Activated T-cell treated with anti-CD3 and anti-CD28 coated beads, Interleukin-2, amount 50 U/mL, for 4 hours (primary cell): Measurements from ENCODE around the gene REC114. TPM values are rescaled to one million over a fixed set of nuclear protein-coding genes. Genes with fewer than 3 reads are reported as not detected.

Source experiments
- ATAC-seq, 2 donors: fragments of 200-7000 bp; cut with Tn5 transposase; one replicate each; pipeline ENCODE4 v1.10.0; 2021
- DNase-seq: peaks from one replicate; pipeline ENCODE4 v3.0.0-alpha.2; 2020
- H3K27me3 Mint-ChIP-seq: one replicate; pipeline ENCODE4 v1.8.0; 2021; ENCODE audit warnings: low read depth, mixed read lengths
- H3K36me3 Mint-ChIP-seq: one replicate; pipeline ENCODE4 v1.8.0; 2022; ENCODE audit warnings: mixed read lengths; ENCODE audit not compliant: insufficient read depth
- H3K4me1 Mint-ChIP-seq: one replicate; pipeline ENCODE4 v1.8.0; 2021; ENCODE audit warnings: low read depth, mixed read lengths
- H3K4me3 Mint-ChIP-seq: one replicate; pipeline ENCODE4 v1.8.0; 2021; ENCODE audit warnings: mild to moderate bottlenecking, moderate library complexity, mixed read lengths
- H3K9me3 Mint-ChIP-seq: one replicate; pipeline ENCODE4 v1.8.0; 2021; ENCODE audit warnings: mixed read lengths
- total RNA-seq, 3 donors: library from RNA; stranded (reverse); gene quantifications; one replicate each; pipeline ENCODE4 v1.2.1, GENCODE V29; 2021

REC114 gene
- total RNA-seq, 3 donors from 2014 or later, result not detected

- H3K4me1 Mint-ChIP-seq, result peaks cover 28% of the 10 kb centered on the region
- H3K4me3 Mint-ChIP-seq, result no peak overlapping the region
- H3K9me3 Mint-ChIP-seq, result no peaks in the 10 kb centered on the region
- DNase-seq (no peak), ATAC-seq (no peak)
- H3K27me3 Mint-ChIP-seq, result no peaks in the 10 kb centered on the region
- peaks cover 2% of the 10 kb centered on the region for H3K36me3 Mint-ChIP-seq
Observed at GRCh38 chr15:73604477-73604876, 161.5 kb downstream of the REC114 start.

GRCh38 chr15:73605759-73606436 is 162.9 kb downstream of the REC114 start:
- Mint-ChIP-seq H3K9me3 (no peaks in the 10 kb centered on the region), H3K4me3 (no peak overlapping the region), H3K36me3 (peaks cover 2% of the 10 kb centered on the region), H3K4me1 (peaks cover 32% of the 10 kb centered on the region), H3K27me3 (no peaks in the 10 kb centered on the region)
- no peak for DNase-seq
- no peak for ATAC-seq

- peaks cover 37% of the 10 kb centered on the region for H3K4me1 Mint-ChIP-seq
- no peak overlapping the region for H3K4me3 Mint-ChIP-seq
- no peaks in the 10 kb centered on the region for H3K9me3 Mint-ChIP-seq
- H3K36me3 Mint-ChIP-seq, result peaks cover 2% of the 10 kb centered on the region
- ATAC-seq (no peak), DNase-seq (no peak)
- H3K27me3 Mint-ChIP-seq, result no peaks in the 10 kb centered on the region
Observed at GRCh38 chr15:73607405-73607804, 164.4 kb downstream of the REC114 start.

- Mint-ChIP-seq H3K9me3 (no peaks in the 10 kb centered on the region), H3K27me3 (no peaks in the 10 kb centered on the region), H3K36me3 (peaks cover 2% of the 10 kb centered on the region), H3K4me3 (no peak overlapping the region), H3K4me1 (peaks cover 39% of the 10 kb centered on the region)
- DNase-seq (no peak), ATAC-seq (no peak)
Observed at GRCh38 chr15:73607843-73608242, 164.9 kb downstream of the REC114 start.

GRCh38 chr15:73608475-73608874 is 165.5 kb downstream of the REC114 start:
- Mint-ChIP-seq H3K4me3 (no peak overlapping the region), H3K27me3 (no peaks in the 10 kb centered on the region)

GRCh38 chr15:73608941-73609340 is 166.0 kb downstream of the REC114 start:
- DNase-seq (no peak), ATAC-seq (peak in 1 of 2 donors; percentile 35)
- Mint-ChIP-seq H3K9me3 (no peaks in the 10 kb centered on the region), H3K4me3 (no peak overlapping the region), H3K4me1 (peaks cover 39% of the 10 kb centered on the region), H3K27me3 (no peaks in the 10 kb centered on the region), H3K36me3 (peaks cover 2% of the 10 kb centered on the region)

More at GRCh38 chr15:73608475-73608874, 165.5 kb downstream of the REC114 start:
- Mint-ChIP-seq H3K36me3 (peaks cover 2% of the 10 kb centered on the region), H3K9me3 (no peaks in the 10 kb centered on the region), H3K4me1 (peaks cover 39% of the 10 kb centered on the region)
- DNase-seq (no peak), ATAC-seq (no peak)

Other genes with a start within 250 kb of the REC114 start
- not detected for gene HCN4, start 74.2 kb upstream of the REC114 start, total RNA-seq
- gene NPTN, start 190.2 kb downstream of the REC114 start, total RNA-seq, result 10 to 100 TPM; 65.5 to 68.1 (median 67.7) TPM
- 1 to 10 TPM; 2.6 to 4.1 (median 3.1) TPM for gene CD276, start 241.2 kb downstream of the REC114 start, total RNA-seq